BE2C (cell line): ENCODE measurements around the gene CSTA.

Experiments used
- DNase-seq: peaks from one replicate; pipeline ENCODE4 v3.0.0-alpha.2; 2020
- H3K27me3 ChIP-seq: fragments of 250-450 bp; sonication (Bioruptor Pico); 2 replicates; pipeline ENCODE4 v1.5.1; 2020; ENCODE audit warnings: mild to moderate bottlenecking
- H3K36me3 ChIP-seq: fragments of 250-450 bp; sonication (Bioruptor Pico); 2 replicates; pipeline ENCODE4 v1.5.1; 2020; ENCODE audit warnings: mild to moderate bottlenecking
- H3K4me1 ChIP-seq: fragments of 250-450 bp; sonication (Bioruptor Pico); 2 replicates; pipeline ENCODE4 v1.5.1; 2020
- H3K4me3 ChIP-seq: 2 replicates; pipeline ENCODE4 v1.5.1; 2011; ENCODE audit warnings: low read depth, low read length
- H3K9me3 ChIP-seq: fragments of 250-450 bp; sonication (Bioruptor Pico); 2 replicates; pipeline ENCODE4 v1.5.1; 2020
- TF ChIP-seq, protein P1 (sequence below): IDR thresholded peaks from 2 replicates; pipeline ENCODE4 v1.5.1; 2012; ENCODE audit warnings: mild to moderate bottlenecking, low read depth, low read length

Gene CSTA

DNA sequence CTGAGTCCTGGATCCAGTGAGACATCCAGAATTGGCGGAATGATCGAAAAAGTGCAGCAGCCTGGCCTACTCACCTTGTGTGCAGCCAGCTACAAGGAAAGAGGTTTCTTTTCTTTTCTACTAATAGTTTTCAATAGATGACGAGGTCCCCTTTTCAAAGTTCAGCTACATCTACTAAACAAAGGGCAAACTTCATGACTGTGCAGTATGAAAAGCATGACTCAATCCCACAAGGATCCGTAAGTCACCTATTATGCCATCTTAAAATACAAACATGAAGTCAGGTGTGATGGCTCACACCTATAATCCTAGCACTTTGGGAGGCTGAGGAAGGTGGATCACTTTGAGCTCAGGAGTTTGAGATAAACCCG, 41.3 kb downstream of the CSTA start:
- TF ChIP-seq, protein P1, sequence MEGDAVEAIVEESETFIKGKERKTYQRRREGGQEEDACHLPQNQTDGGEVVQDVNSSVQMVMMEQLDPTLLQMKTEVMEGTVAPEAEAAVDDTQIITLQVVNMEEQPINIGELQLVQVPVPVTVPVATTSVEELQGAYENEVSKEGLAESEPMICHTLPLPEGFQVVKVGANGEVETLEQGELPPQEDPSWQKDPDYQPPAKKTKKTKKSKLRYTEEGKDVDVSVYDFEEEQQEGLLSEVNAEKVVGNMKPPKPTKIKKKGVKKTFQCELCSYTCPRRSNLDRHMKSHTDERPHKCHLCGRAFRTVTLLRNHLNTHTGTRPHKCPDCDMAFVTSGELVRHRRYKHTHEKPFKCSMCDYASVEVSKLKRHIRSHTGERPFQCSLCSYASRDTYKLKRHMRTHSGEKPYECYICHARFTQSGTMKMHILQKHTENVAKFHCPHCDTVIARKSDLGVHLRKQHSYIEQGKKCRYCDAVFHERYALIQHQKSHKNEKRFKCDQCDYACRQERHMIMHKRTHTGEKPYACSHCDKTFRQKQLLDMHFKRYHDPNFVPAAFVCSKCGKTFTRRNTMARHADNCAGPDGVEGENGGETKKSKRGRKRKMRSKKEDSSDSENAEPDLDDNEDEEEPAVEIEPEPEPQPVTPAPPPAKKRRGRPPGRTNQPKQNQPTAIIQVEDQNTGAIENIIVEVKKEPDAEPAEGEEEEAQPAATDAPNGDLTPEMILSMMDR: no peak
- DNase-seq: no peak
- Histone ChIP-seq H3K36me3 (peaks cover 54% of the 10 kb centered on the region), H3K4me1 (no peaks in the 10 kb centered on the region), H3K9me3 (no peaks in the 10 kb centered on the region), H3K4me3 (no peak overlapping the region), H3K27me3 (no peaks in the 10 kb centered on the region)

DNA sequence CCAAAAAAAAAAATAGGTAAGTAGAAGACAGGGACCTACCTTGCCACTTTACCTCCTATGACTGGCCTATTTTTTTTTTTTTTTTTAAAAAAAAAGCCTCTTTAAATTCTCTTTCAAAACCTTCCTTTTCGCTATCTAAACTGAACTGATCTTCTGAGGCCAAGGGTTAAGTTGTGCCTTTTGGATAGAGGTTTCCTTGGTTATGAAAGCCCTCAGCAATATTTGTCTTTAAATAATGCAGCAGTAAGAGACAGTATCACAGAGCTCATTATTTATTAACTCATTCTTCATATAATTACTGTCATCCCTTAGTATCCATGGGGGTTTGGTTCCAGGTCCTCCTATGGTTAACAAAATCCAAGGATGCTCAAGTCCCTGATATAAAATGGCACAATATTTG, 49.0 kb downstream of the CSTA start:
- Histone ChIP-seq H3K4me3 (no peak overlapping the region), H3K9me3 (no peaks in the 10 kb centered on the region), H3K4me1 (no peaks in the 10 kb centered on the region), H3K36me3 (peaks cover 21% of the 10 kb centered on the region), H3K27me3 (no peaks in the 10 kb centered on the region)
- TF ChIP-seq, protein P1: no peak
- no peak for DNase-seq

DNA sequence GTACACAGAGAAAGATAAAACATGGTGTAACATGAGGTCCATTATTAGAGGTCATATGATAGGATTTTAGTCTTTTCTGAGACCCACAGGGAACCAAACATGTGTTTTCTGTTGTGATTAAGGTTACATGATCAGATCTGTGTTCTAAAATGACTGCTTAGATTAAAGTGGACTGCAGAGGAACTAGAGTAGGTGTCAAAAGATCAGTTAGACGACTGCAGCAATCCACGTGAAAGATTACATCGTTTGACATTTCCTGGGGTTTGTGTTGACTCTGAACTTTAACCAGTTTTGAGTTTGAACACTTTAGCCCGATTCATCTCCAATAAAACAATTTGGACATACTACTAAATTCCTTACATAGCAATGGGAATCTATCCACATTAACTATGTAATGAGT, 52.9 kb downstream of the CSTA start:
- TF ChIP-seq, protein P1: no peak
- no peak overlapping the region for H3K4me3 ChIP-seq
- H3K27me3 ChIP-seq: no peaks in the 10 kb centered on the region
- no peaks in the 10 kb centered on the region for H3K4me1 ChIP-seq
- H3K9me3 ChIP-seq: no peaks in the 10 kb centered on the region
- H3K36me3 ChIP-seq: peaks cover 4% of the 10 kb centered on the region; the same call in 1 of the 2 replicates
- DNase-seq: no peak

DNA sequence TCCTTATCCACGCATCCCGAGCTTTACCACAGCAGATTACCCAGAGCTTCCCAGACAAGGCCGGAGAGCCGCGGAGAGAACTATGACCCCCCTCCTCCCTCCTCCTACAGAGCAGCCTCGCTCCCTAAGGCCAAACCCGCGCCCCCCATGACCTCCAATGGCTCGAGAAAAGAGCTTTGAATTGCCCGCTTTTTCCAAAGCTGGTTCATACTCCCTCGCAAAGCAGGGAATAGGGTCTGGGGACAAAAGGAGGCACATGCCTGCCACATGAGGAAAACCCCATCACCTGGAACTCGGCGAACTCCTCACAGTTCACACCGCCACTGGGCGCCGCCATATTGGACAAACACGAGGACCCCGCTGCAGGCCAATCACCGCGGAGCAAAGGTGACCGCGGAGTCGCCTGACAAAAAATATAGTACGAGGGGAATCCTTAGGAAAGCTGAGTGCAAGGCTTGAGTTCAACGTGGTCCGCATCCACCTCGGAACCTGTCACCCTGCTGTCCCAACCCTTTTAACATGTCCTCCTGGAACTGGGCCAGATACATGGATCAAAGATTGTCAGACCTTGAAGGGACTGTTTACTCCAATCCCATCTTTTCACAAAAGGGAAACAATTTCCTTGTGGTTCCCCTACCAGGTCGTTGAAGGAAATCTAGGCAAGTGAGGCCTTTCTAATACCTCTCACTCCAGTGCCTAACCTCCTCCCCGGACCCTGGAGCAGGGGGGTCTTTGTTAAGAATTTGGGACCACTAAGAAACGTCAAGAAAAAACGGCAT, 58.0 kb downstream of the CSTA start, which contains the start of gene MIX23:
MIX23 (minus strand) TSS at position 344 of the 779 bp plus-strand sequence; CDS start at position 337, 7 bp downstream.
- Histone ChIP-seq H3K27me3 (no peaks in the 10 kb centered on the region), H3K4me1 (no peaks in the 10 kb centered on the region)
- TF ChIP-seq, protein P1: no peak

DNA sequence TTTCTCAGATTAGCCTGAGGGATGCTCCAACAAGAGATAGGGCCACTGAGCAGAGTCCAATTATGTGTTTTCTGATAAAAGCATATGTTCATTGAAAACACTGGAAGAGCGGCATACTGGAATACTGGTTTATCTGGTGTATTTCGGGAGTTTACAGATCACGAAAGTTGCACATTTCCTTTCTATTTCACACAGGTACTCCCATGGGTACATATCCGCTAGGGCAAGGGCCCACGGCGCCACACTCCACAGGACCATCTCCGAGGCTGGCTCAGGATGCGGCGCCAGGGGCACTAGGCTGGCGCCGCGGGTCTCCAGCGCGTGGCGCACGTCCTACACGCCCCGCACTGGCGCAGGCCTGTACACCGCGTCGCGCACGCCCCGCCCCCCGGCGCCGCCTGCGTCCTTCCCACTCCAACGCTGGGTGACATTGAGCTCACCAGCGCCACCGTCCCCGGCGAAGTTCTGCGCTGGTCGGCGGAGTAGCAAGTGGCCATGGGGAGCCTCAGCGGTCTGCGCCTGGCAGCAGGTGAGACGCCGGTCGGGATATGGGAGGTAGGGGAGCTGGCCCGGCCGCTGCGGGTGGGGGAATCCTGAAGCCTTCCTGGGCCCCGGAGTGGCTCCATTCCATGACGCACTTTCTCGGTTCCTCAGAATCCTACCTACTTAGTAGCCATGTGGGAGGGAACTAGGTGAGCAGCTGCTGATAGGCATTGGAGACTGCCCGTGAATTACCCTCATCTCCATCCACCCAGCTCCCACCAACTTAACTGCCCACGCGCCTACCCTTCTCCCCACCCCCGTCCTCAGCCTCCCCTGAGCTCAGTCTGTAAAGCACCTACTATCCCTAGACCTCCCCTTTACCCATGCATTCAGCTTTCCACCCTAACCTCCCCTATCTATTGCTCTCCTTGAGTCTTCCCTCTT, 59.0 kb downstream of the CSTA start, which contains the start of gene FAM162A:
FAM162A (plus strand) TSS at position 412 of the 927 bp plus-strand sequence; CDS start at position 496, 84 bp downstream.
- peak within 1 kb of the TSS; percentile 96 for H3K4me3 ChIP-seq
- no peaks in the 10 kb centered on the region for H3K4me1 ChIP-seq
- no peaks in the 10 kb centered on the region for H3K36me3 ChIP-seq
- H3K9me3 ChIP-seq: no peaks in the 10 kb centered on the region
- peak; percentile 98 for DNase-seq
- H3K27me3 ChIP-seq: no peaks in the 10 kb centered on the region
- TF ChIP-seq, protein P1: peak; percentile 60

More for the DNA sequence above, 58.0 kb downstream of the CSTA start, which contains the start of gene MIX23:
- Histone ChIP-seq H3K9me3 (no peaks in the 10 kb centered on the region), H3K4me3 (peak within 1 kb of the TSS; percentile 96), H3K36me3 (0 out of 2 replicates have a peak, but pooled peaks cover 4% of the 10 kb centered on the region)
- peak; percentile 91 for DNase-seq
